ENCODE measurements around the gene SNX24. TPM values are rescaled to one million over a fixed set of nuclear protein-coding genes. Genes with fewer than 3 reads are reported as not detected.
"Not testable (repeated sequence)": the region's sequence is repeated elsewhere in the genome, so short reads cannot be mapped to it uniquely, and the experiment has no call there.

The SNX24 gene
- total RNA-seq, 1 experiment from 2014 or later: 27.2 TPM

DNA sequence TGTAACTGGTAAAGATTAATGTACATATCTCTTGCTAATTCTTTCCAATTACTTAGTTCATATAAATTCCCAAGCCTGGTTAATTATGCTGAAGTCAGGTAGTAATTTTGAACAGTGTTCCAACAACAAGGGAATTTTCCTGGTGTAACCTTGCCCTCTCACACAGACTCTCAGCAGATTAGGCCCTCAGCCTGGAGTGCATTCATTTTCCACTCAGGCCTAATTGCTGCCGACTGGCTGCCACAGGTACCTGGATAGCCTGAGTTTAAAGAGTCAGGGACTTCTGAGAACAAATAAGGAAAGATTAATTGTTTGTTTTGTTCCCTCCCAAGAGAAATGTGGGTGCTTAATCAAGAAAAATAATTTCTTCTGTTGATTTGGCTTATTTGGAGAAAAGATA lies 119.7 kb downstream of the SNX24 start:
- no peak for DNase-seq (ENCODE audit: low read depth)

DNA sequence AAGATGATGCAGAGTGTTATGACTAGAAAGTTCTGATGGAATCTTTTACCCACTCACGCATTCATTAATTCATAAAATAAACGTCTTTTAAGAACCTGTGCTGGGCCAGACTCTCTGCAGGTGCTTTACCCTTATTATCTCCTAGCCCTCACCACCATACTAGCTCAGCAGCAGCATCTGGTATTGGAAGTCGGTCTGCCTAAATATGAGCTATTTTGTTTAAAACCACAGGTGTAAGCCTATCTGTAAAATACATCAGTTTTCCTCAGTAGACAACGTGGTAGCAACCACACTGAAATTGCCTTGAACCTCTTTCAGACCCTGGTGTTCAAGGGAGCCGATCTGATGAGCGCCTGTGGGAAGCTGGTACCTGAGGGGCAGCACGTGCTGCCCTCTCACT lies 121.7 kb downstream of the SNX24 start:
- DNase-seq (ENCODE audit: low read depth): no peak

DNA sequence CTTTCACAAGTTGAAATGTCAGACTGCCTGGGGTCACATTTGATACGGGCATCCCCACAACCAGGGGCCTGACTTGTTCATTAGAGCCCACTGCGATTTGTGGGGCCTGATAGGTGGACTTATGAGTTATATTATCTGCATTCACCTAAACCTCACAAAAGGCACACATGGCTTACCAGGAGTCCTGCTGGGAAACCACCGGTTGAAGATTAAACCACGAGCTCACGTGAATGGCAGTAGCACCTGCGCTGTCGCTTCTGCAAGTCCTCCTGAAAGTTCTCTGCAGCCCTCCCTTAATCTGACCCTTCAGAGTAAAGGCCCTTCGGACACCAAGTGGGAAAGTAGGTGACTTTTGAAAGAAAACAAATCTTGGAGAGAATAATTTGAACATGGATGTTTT lies 122.2 kb downstream of the SNX24 start:
- no peak for DNase-seq (ENCODE audit: low read depth)

DNA sequence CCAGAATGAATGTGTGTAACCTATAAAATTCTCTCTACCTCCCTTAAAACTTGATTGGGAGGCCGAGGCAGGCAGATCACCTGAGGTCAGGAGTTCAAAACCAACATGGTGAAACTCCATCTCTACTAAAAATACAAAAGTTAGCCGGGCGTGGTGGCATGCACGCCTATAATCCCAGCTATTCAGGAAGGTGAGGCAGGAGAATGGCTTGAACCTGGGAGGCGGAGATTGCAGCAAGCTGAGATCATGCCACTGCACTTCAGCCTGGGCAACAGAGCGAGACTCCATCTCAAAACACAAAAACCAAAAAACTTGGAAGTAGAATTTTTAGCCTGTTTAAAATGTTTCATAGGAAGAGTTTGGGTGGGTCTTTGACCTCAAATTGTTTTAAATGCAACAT lies 122.6 kb downstream of the SNX24 start:
- not testable (repeated sequence) for DNase-seq (ENCODE audit: low read depth)

DNA sequence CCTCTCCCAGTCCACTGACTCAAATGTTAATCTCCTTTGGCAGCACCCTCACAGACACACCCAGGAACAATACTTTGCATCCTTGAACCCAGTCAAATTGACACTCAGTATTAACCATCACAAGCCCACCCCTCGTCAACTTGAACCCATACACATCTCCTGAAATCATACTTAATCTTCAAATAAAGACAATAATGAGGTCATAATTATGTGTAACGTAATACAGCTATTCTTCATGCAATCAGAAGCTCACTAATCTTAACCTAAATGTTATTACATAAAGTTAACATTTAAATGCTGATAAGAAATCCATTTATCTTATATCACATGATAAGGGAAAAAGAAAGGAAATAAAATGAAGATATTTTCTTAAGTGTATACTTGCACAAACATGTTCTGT lies 125.9 kb downstream of the SNX24 start:
- no peak for DNase-seq (ENCODE audit: low read depth)

DNA sequence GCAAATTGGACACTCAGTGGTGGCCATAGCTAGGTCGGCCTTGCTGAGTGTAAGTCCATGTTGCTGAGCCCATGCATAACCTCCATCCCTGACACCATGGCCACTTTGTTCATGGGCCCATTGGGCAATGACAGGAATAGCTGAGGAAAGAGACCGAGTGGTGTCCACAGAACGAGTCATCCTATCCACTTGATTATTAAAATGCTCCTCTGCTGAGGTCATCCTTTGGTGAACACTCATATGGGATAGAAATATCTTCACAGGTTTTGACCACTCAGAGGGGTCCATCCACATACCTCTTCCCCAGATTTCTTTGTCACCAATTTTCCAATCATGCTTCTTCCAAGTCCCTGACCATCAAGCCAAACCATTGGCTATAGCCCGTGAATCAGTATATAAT lies 127.5 kb downstream of the SNX24 start:
- DNase-seq (ENCODE audit: low read depth): peak; percentile 76

DNA sequence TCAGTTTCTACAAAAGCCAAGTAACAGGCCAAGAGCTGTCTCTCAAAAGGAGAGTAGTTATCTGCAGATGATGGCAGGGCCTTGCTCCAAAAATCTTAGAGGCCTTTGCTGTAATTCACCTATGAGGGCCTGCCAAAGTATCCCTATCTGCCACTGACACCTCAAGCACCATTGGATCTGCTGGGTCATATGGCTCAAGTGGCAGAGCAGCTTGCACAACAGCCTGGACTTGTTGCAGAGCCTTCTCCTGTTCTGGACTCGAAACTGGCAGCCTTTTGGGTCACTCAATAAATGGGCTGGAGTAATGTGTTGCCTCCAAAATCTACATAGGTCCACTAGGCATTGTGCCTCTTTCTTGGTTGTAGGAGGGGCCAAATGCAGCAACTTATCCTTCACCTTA lies 128.3 kb downstream of the SNX24 start:
- DNase-seq (ENCODE audit: low read depth): not testable (repeated sequence)

DNA sequence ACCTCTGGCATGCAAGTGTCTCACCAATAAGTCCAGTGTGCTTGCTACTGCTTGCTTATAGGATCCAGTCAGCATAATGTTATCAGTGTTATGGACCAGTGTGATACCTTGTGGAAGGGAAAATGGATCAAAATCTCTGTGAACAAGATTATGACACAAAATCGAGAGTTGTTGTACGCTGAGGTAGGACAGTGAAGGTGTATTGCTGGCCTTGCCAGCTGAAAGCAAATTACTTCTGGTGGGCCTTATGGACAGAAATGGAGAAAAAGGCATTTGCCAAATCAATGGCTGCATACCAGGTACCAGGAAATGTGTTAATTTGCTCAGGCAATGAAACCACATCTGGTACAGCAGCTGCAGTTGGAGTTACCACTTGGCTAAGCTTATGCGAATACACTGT lies 128.8 kb downstream of the SNX24 start:
- DNase-seq (ENCODE audit: low read depth): not testable (repeated sequence)

DNA sequence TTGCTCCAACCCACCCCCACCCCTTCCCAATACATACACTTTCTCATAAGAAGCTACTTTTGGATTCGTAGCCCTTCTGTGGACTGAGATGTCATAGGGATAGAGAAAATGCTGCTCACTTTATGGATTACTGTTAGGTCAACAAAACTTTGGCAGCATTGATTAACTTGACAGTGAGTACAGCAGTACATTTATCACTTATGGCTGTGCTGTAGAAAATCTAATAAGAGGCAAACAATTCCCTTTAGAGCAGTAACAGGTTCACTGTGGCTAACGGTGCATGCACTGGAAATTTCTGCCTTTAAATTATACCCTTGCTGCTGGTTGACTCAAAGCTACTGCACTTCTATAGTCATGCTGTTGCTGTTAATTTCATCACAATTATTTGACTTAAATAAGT lies 131.9 kb downstream of the SNX24 start:
- no peak for DNase-seq (ENCODE audit: low read depth)

DNA sequence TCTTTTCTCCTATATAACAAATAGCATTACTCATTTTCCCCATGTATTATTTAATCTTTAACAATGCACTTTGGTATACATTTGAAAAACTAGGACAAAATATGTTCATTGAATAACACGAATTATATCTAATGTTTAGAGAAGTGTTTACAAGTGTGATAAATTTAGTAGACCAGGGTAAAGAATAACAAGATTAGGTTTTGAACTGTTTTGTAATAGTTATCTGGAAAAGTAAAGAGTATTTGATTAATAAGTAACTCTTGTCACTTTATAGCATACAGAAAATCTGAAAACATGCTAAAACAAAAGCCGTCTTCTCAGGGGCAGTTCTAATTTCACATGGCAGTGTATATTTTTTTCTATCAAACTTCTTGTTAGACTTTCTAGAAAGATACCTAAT lies 132.7 kb downstream of the SNX24 start:
- no peak for DNase-seq (ENCODE audit: low read depth)

DNA sequence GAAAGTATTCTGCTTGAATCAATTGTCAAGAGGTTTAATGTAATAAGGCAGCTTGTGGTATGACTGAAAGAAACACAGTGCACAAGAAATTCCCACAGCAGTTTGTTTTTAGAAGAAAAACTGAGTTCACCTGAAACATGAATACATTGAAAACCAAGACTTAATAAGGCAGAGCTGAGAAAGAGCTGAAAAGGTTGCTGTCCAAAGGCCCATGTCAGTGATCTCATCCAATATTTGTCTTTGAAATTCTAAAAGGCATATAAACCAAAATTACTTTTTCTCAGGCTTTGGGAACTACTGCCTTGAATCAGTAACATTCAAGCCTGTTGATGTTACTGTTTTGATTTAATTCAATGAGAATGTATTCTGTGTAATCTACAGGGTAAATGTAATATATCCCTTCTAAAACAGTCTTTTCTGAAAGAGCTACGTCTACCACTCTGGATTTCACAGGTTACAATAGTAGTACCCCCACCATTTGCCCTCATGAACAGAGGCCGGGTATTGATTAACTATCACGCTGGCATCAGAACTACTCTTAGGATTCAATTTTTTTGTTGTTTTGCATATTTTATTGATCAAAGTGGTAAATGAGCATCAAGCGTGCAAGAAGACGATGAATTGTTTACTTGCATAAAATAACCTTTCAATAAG lies 133.4 kb downstream of the SNX24 start:
- no peak for DNase-seq (ENCODE audit: low read depth)

DNA sequence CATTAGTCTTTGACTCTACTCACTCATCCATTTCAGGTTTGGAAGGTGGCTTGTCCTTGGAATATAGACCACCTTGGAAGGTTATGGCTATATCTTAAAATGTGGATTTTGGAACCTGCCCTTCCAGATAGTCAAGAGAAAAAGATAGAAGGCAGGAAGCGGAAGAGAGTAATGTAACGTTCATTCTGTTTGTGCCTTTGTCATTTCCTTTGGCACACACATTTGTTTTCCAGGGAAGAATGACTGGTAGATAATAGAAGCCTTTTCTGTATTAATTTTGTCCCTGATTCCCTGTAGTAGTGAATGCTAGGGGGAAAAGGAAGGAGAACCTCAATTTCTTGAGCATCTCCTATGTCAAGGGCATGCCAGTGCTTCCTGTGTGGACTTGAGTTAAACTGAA lies 136.4 kb downstream of the SNX24 start:
- no peak for DNase-seq (ENCODE audit: low read depth)

DNA sequence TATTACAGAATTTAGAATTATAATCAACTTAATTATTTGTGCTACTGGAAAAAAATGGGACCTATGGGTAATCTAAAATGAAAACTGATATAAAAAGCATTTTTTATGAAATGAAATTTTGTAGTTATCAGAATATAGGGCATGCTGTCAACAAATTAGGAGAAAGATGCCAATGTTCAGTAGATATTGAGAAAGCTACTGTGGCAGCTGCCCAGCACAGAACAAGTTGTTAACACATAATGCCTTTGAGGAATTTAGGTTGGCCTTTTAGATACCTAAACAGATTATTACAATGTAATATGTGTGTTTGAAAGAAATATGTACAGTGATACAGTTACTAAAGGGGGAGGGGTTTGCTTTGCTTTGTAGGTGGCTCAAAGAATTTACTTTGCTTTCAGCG lies 137.0 kb downstream of the SNX24 start:
- no peak for DNase-seq (ENCODE audit: low read depth)

DNA sequence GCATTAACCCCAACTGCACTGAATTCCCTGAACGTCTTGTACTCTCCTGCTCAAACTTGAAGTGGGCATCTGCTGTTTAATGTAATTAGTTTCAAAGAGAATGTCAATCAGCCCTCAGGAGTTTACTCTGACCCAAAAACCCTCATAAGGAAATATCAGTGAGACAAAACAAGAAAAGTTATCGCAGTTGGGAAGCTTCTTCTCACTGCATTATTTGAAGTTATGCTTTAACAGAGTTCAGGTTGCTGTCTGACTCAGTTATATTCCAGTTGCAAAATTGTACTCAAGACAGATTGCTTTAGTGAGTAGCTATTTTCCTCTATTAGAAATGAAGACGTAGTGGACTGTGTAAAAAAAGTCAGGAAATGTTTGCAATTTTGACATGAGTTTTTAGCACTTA lies 139.0 kb downstream of the SNX24 start:
- DNase-seq (ENCODE audit: low read depth): no peak

DNA sequence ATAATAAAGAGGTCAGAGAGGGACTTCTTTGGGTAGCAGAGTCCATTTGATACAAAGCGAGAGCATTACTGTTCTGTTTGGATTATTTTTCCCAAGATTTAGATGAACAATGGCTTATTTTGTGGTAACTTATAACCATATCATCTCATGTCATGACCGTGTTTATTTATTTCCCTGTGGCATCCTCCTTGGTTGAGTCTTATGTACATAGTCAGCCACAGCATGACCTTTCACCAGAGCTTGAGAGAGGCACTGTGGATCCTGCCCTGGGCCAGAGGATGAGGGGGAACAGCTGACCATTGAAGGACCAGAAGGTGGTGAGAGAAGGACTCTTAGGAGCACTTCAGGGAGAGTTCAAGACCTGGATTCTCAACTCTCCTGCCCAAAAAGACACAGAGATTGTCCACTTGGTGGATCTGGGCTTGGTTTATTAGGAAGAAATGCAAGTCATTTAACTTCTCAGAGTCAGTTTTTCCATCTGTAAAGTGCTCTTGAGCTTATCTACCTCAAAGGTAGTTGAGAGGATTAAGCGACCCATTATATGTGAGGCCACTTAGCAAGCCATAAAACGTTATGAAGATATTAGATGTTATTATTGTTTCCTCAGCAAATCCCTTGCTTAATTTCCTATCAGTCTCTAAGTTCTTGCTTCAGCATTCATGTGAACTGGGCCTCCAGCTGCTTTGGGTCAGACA lies 139.7 kb downstream of the SNX24 start:
- no peak for DNase-seq (ENCODE audit: low read depth)

DNA sequence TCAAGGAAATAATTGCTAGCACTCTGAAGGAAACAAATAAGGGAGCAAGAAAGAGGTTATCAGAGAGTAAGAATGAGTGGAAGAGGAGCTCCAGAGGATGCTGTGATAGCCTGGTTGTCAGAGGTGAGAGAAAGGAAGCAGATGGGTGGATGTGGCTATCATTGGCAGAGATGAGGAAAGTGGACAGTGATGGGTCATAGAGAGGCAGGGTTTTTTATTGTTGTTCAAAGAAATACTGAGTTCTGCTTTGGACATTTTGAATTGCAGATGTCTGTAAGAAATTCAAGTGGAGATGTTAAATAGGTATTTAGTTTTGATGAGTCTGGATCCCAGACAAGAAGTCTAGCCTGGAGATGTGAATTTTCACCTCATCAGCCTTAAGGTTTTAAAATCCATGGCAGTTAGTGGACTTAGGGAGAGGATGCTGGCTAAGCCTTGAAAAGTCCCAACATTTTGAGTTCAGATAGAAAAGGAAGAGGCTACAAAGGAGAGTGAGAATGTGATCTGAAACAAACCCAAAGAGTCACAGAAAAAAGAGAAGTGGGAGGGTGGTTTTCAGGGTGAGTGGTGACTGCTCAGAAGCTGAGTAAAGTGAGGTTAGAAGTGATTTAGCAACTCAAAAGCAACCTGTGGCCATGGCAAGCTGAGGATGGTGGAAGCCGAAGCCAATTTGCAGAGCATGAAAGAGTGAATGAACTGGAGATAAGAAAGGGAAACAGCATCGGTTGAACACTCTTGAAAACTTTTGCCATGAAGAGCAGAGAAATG lies 140.7 kb downstream of the SNX24 start:
- DNase-seq (ENCODE audit: low read depth): no peak

DNA sequence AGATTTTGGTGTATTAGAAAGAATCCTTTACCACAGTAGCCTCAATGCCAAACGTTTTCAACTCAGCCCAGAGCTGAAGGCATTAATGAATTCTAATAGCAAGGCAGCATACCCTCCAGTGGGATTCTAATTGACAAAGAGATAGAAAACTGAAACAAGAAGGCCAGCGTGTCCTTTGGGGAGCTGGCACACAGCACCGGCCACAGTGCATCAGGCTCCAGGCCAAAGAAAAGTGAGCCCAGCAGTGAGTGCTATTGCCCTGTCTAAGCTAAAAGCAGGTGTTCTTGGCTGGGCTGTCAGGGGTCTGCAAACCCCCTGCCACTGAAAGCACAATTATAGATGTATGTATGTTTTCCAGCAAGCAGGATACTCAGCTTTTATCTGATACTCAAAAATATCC lies 150.7 kb downstream of the SNX24 start:
- no peak for DNase-seq (ENCODE audit: low read depth)

DNA sequence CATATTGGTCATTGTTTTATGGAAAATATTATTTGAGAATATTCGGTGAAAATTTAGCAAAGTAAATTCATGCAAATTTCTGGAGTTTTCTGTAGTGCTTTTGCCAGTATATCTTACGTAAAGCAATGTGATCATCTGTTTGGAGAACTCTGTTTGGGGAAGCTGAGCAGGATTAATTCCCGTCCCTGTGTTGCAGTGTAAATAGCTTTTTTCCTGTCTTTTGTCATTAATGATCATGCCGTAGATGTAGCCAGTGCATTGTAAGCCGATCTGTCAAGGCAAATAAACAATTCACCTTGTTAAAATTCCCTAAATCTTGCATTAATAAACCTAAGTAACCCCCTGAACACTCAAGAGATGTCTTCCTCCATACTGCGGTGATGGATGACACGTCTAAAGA lies 151.9 kb downstream of the SNX24 start:
- DNase-seq (ENCODE audit: low read depth): no peak

DNA sequence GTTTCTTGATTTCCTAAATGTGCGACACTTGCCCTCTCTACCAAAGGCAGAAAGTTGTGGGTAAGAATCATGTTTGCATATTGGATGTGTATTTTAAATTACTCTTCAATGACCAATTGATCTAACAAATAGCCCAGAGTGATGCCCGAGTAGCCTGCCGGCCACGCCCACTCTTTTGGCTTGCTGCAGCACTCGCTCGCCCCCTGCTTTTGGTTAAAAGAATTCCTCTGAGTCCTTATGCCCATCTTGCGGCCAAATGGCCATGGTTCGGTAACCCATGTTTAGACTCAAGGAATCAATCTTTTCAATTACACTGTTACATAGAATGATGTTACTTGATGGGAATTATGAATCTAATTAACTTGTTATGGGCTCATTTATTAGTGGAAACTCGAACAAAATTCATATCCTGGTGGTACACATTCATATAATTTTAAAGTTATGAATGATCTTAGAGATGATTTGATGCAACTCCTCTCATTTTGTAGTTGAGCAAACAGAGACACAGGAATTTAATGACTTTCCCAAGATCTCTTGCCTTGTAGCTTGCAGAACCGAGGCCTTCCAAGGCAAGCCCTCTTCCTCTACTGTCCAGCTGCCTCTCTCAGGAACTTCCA lies 154.6 kb downstream of the SNX24 start:
- peak; percentile 7 for DNase-seq (ENCODE audit: low read depth)

DNA sequence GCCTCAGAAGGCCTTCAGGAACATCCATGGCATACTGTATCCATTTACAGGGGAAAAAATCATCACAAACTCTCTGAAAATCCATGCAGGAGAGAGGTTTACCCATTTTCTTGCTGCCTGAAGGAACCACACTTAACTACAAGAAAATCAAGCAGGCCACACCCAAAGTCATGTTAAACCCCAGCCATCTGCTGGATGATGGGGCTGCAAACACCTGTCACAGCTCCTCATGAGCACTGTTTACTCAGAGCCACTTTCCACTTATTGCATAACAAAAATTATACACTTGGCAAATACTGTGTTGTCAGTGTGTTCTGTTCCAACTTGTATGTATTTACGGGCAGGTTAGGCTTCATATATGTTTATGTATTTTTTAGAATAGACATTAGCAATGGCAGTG lies 155.3 kb downstream of the SNX24 start:
- DNase-seq (ENCODE audit: low read depth): no peak

DNA sequence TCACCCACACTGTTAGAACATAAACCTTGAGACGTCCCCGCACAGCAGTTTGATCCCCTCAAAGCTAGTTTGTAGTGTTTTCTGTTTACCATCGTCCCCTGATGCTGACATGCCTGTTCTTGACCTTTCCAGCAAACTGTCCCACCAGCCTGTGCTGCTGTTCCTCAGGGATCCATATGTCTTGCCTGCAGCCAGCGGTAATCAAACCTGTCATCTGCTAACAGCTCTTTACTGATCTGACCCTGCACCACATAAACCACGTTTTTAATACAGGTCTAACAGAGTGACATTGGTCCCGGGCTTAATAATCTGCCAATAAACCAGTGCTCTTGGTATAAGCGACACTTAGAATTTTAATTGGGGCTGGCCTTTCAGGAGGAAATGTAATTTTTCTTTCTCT lies 156.4 kb downstream of the SNX24 start:
- DNase-seq (ENCODE audit: low read depth): no peak

DNA sequence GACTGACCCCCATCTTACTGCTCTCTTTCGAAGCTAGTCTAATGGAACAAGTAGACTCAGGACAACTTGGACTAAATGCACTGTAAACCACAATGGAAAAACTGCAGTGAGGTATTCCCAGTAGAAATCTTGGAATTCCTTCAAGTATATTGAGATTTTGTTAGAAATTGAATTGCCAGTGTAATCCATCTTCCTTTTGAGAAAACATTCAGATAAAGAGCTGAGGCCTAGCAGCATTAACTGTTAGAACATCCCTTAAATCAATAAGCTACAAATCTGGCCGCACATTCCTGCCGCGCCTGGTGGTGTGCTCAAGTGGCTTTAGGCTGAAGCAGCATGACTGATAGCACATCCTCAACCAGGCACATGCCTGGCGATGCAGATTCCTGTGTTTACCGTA lies 161.8 kb downstream of the SNX24 start:
- DNase-seq (ENCODE audit: low read depth): no peak

DNA sequence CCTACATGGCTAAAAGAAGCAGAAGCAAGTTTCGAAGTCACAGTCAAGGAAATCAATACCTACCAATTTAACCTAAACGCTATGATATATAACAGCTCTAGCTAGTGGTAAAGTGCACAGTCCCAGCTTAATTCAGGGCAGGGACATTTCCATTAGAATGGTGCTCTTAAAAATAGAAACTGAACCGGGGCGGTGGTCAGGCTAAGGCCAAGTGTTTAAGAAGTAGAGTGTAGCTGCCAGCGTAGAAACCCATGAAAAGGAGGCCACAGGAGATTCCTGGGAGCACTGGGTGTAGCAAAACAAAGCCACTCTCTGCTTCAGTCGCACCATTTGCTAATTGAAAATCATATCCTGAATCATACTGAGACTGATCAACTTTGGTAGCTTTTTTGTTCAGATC lies 162.3 kb downstream of the SNX24 start:
- DNase-seq (ENCODE audit: low read depth): no peak

Measured in M059J (cell line).